RWPE2 (cell line): ENCODE data around the gene MICAL2.

Experiments
- ATAC-seq: fragments of 200-7000 bp; cut with Tn5 transposase; 3 replicates; pipeline ENCODE4 v1.9.1; 2021; ENCODE audit warnings: low read depth
- DNase-seq: peaks from one replicate; pipeline ENCODE4 v3.0.0-alpha.2; 2020; ENCODE audit warnings: low spot score
- H3K27ac ChIP-seq: fragments of 450-650 bp; 2 replicates; pipeline ENCODE4 v1.5.1; 2017; ENCODE audit warnings: mild to moderate bottlenecking; ENCODE audit not compliant: poor library complexity, severe bottlenecking
- H3K27me3 ChIP-seq: fragments of 250-450 bp; sonication (Bioruptor Pico); 2 replicates; pipeline ENCODE4 v1.5.1; 2021; ENCODE audit warnings: mild to moderate bottlenecking, moderate library complexity; ENCODE audit not compliant: insufficient read depth, poor library complexity, severe bottlenecking
- H3K36me3 ChIP-seq: fragments of 250-450 bp; sonication (Bioruptor Pico); 2 replicates; pipeline ENCODE4 v1.5.1; 2020; ENCODE audit warnings: low read depth, mild to moderate bottlenecking, moderate library complexity
- H3K4me1 ChIP-seq: fragments of 250-450 bp; sonication (Bioruptor Pico); 2 replicates; pipeline ENCODE4 v1.5.1; 2021; ENCODE audit warnings: mild to moderate bottlenecking, moderate library complexity; ENCODE audit not compliant: insufficient read depth, poor library complexity, severe bottlenecking
- H3K4me3 ChIP-seq: fragments of 250-450 bp; sonication (Bioruptor Pico); 2 replicates; pipeline ENCODE4 v1.5.1; 2021; ENCODE audit warnings: mild to moderate bottlenecking, moderate library complexity; ENCODE audit not compliant: severe bottlenecking
- H3K9me3 ChIP-seq: fragments of 250-450 bp; sonication (Bioruptor Pico); 2 replicates; pipeline ENCODE4 v1.5.1; 2021; ENCODE audit warnings: mild to moderate bottlenecking, moderate library complexity; ENCODE audit not compliant: severe bottlenecking
- CTCF ChIP-seq: fragments of 450-650 bp; IDR thresholded peaks from one replicate; pipeline ENCODE4 v1.5.1; 2017; ENCODE audit warnings: mild to moderate bottlenecking, moderate library complexity; ENCODE audit not compliant: poor library complexity, severe bottlenecking

MICAL2 gene

DNA sequence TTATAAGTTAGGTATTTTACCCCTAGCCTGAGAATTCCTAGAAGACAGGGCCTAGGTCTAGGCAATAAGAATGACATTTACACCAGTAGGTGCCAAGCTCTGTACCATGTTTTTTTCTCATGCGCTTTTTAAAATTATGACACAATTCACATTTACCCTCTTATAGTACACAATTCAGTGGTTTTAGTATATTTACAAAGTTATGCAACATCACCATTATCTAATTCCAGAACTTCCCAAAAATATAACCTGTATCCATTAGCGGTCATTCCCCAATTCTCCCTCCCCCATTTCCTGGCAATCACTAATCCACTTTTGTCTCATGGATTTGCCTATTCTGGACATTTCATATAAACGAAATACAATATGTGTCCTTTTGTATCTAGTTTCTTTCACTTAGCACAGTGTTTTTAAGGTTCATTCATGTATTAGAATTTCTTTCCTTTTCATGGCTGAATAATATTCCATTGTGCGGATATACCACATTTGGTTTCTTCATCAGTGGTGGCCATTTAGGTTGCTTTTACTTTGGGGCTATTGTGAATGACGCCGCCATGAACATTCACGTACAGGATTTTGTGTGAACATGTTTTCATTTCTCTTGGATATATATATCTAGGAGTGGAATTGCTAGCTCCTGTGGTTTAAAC lies 92.4 kb downstream of the MICAL2 start:
- ATAC-seq, result no peak
- H3K4me1 ChIP-seq, result peaks cover 15% of the 10 kb centered on the region
- no peak for TF ChIP-seq CTCF
- H3K27me3 ChIP-seq, result no peaks in the 10 kb centered on the region
- peak overlapping the region; percentile 10 for H3K27ac ChIP-seq
- no peak for DNase-seq
- peaks cover 99% of the 10 kb centered on the region for H3K36me3 ChIP-seq
- no peak overlapping the region for H3K4me3 ChIP-seq
- H3K9me3 ChIP-seq, result no peaks in the 10 kb centered on the region

GRCh38 chr11:12204506-12204905 lies 94.1 kb downstream of the MICAL2 start:
- peaks cover 15% of the 10 kb centered on the region for H3K4me1 ChIP-seq
- peak overlapping the region; percentile 10 for H3K27ac ChIP-seq
- H3K9me3 ChIP-seq, result no peaks in the 10 kb centered on the region
- no peak overlapping the region for H3K4me3 ChIP-seq
- no peaks in the 10 kb centered on the region for H3K27me3 ChIP-seq
- DNase-seq, result no peak
- ATAC-seq, result no peak
- peaks cover 100% of the 10 kb centered on the region for H3K36me3 ChIP-seq
- no peak for TF ChIP-seq CTCF

DNA sequence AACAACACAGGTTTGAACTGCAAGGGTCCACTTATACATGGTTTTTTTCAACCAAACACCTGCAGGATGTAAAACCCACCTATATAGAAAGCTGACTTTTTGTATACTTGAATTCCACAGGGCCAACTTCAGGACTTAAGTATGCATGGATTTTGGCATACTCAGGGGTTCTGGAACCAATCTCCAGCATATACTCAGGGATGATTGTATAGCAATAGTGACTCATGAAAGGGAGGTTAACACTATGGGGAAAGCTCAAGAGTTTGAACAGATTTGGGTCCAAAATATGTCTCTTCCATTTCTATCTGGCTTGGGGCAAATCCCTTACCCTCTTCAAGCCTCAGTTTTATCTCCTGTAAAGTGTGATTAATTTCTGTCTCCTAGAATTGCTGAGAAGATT lies 94.9 kb downstream of the MICAL2 start:
- no peaks in the 10 kb centered on the region for H3K27me3 ChIP-seq
- ATAC-seq (no peak), DNase-seq (no peak)
- TF ChIP-seq CTCF, result no peak
- H3K4me1 ChIP-seq, result peaks cover 7% of the 10 kb centered on the region
- H3K9me3 ChIP-seq, result no peaks in the 10 kb centered on the region
- peaks cover 100% of the 10 kb centered on the region for H3K36me3 ChIP-seq
- H3K4me3 ChIP-seq, result no peak overlapping the region
- peak overlapping the region; percentile 10 for H3K27ac ChIP-seq

GRCh38 chr11:12206529-12206928 lies 96.1 kb downstream of the MICAL2 start:
- no peaks in the 10 kb centered on the region for H3K27me3 ChIP-seq
- ATAC-seq, result no peak
- no peak for TF ChIP-seq CTCF
- DNase-seq, result no peak
- H3K36me3 ChIP-seq, result peaks cover 100% of the 10 kb centered on the region
- H3K4me1 ChIP-seq, result no peaks in the 10 kb centered on the region
- H3K27ac ChIP-seq, result peak overlapping the region; percentile 22
- no peaks in the 10 kb centered on the region for H3K9me3 ChIP-seq
- H3K4me3 ChIP-seq, result no peak overlapping the region

DNA sequence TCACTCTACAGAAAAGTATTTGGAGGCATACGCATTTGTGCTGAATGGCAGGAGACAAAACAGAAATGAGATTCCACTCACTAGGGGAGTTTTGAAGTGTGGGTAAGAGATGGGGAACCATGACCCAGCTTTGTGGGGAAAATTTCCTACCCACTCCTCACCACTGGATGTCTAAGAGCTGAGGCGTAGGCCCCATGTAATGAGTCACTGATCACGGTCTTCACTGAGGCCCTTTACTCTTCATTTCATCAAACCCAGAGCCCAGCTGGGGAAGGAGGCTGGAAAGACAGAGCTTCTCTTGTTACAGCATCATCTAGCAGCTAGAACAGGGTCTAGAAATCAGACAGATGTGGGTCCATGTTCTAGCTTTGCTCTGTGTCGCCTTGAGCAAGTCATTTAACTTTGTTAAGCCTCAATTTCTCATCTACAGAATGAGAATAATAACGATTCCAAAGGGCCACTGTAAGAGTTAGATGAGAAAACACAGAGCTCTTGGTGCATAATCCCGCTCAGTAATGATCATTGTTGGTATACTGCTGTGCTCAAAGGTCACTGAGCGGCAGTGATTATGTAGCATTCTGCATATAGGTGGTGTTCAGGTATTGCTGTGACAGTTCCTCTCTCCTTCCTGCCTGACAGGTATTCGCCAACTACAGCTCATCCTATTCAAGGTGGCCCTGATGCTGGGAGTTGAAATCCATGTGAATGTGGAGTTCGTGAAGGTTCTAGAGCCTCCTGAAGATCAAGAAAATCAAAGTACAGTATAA lies 97.2 kb downstream of the MICAL2 start:
- TF ChIP-seq CTCF, result no peak
- Histone ChIP-seq H3K4me1 (no peaks in the 10 kb centered on the region), H3K4me3 (no peak overlapping the region), H3K27me3 (no peaks in the 10 kb centered on the region), H3K27ac (peak overlapping the region; percentile 5), H3K9me3 (no peaks in the 10 kb centered on the region), H3K36me3 (peaks cover 100% of the 10 kb centered on the region)
- DNase-seq (no peak), ATAC-seq (peak; percentile 24; the same call in 1 of the 3 replicates)
